Activated naive CD4-positive, alpha-beta T cell treated with anti-CD3 and anti-CD28 coated beads for 36 hours (primary cell): ENCODE data around the gene CDC27. TPM values are rescaled to one million over a fixed set of nuclear protein-coding genes. Genes with fewer than 3 reads are reported as not detected.

ENCODE experiments used
- CTCF ChIA-PET: fragments of 350-600 bp; sonication (Branson Sonifier 250); formaldehyde crosslinking; loops from one replicate; lab custom pipeline; 2021; ENCODE audit warnings: antibody characterized with exemption; lab: Charles Lee
- DNase-seq: peaks from one replicate; pipeline ENCODE4 v3.0.0-alpha.2; 2020
- H3K27ac Mint-ChIP-seq: one replicate; pipeline ENCODE4 v1.8.0; 2021; ENCODE audit warnings: mild to moderate bottlenecking, mixed read lengths
- H3K27me3 Mint-ChIP-seq: one replicate; pipeline ENCODE4 v1.8.0; 2021; ENCODE audit warnings: low read depth, mixed read lengths
- H3K36me3 Mint-ChIP-seq: one replicate; pipeline ENCODE4 v1.8.0; 2021; ENCODE audit warnings: low read depth, mixed read lengths
- H3K4me1 Mint-ChIP-seq: one replicate; pipeline ENCODE4 v1.8.0; 2021; ENCODE audit warnings: low read depth, mixed read lengths
- H3K4me3 Mint-ChIP-seq: one replicate; pipeline ENCODE4 v1.8.0; 2021; ENCODE audit warnings: mild to moderate bottlenecking, moderate library complexity, mixed read lengths
- H3K9me3 Mint-ChIP-seq: one replicate; pipeline ENCODE4 v1.8.0; 2021; ENCODE audit warnings: mixed read lengths
- intact Hi-C: fragments of 100-400 bp; cut with micrococcal nuclease; formaldehyde crosslinking; loops from one replicate; pipeline ENCODE4 v1.15.1; 2023
- total RNA-seq, 2 experiments: library from RNA; stranded (reverse); gene quantifications; one replicate each; pipeline ENCODE4 v1.2.3, GENCODE V29; 2021

The CDC27 gene
- total RNA-seq, 2 experiments from 2014 or later = 105 to 117 TPM

- H3K27me3 Mint-ChIP-seq = no peaks in the 10 kb centered on the region
- H3K27ac Mint-ChIP-seq = peak overlapping the region; percentile 78
- CTCF ChIA-PET = interaction anchor here (1.3 to 1.8 kb wide), 2 partner anchors 16 to 32 kb away, joined by 3 to 5 read pairs; no protein-coding TSS in a partner anchor
- peak overlapping the region; percentile 51 for H3K4me3 Mint-ChIP-seq
- H3K4me1 Mint-ChIP-seq = peaks cover 49% of the 10 kb centered on the region
- peak; percentile 38 for DNase-seq
- intact Hi-C loops = loop anchor here (1.0 to 10.0 kb wide), 4 partner anchors 12 to 520 kb away; partner anchors contain the start of gene CDC27
- no peaks in the 10 kb centered on the region for H3K36me3 Mint-ChIP-seq
- no peaks in the 10 kb centered on the region for H3K9me3 Mint-ChIP-seq
These were observed 15.8 kb upstream of the CDC27 start for GRCh38 chr17:47204722-47205418.

GRCh38 chr17:47203984-47204721 is 15.1 kb upstream of the CDC27 start:
- CTCF ChIA-PET = interaction anchor here (0.6 to 1.0 kb wide), 3 partner anchors 8 to 308 kb away, joined by 3 read pairs; no protein-coding TSS in a partner anchor
- peak overlapping the region; percentile 78 for H3K27ac Mint-ChIP-seq
- peak; percentile 82 for DNase-seq
- intact Hi-C loops = loop anchor here (1.0 to 10.0 kb wide), 4 partner anchors 13 to 521 kb away; partner anchors contain the start of gene CDC27
- H3K9me3 Mint-ChIP-seq = no peaks in the 10 kb centered on the region
- no peaks in the 10 kb centered on the region for H3K36me3 Mint-ChIP-seq
- no peak overlapping the region for H3K4me3 Mint-ChIP-seq
- H3K27me3 Mint-ChIP-seq = no peaks in the 10 kb centered on the region
- peaks cover 51% of the 10 kb centered on the region for H3K4me1 Mint-ChIP-seq

GRCh38 chr17:47201166-47201565 is 12.1 kb upstream of the CDC27 start:
- CTCF ChIA-PET = interaction anchor here (1.2 kb wide), 1 partner anchor 12 kb away, joined by 3 read pairs; the partner anchor contains the start of gene CDC27
- H3K27ac Mint-ChIP-seq = no peak overlapping the region
- no peak overlapping the region for H3K4me3 Mint-ChIP-seq
- no peaks in the 10 kb centered on the region for H3K27me3 Mint-ChIP-seq
- H3K36me3 Mint-ChIP-seq = no peaks in the 10 kb centered on the region
- peaks cover 39% of the 10 kb centered on the region for H3K4me1 Mint-ChIP-seq
- intact Hi-C loops = loop anchor here (10.0 kb wide), 1 partner anchor 524 kb away; no protein-coding TSS in a partner anchor
- DNase-seq = no peak
- H3K9me3 Mint-ChIP-seq = no peaks in the 10 kb centered on the region

GRCh38 chr17:47200325-47200664 is 11.2 kb upstream of the CDC27 start:
- Mint-ChIP-seq H3K36me3 (no peaks in the 10 kb centered on the region), H3K27me3 (no peaks in the 10 kb centered on the region), H3K4me1 (peaks cover 30% of the 10 kb centered on the region), H3K27ac (no peak overlapping the region), H3K4me3 (no peak overlapping the region), H3K9me3 (no peaks in the 10 kb centered on the region)
- CTCF ChIA-PET = interaction anchor here (0.6 to 1.2 kb wide), 3 partner anchors 9 to 28 kb away, joined by 3 read pairs; partner anchors contain the start of gene CDC27
- DNase-seq = no peak
- intact Hi-C loops = loop anchor here (10.0 kb wide), 1 partner anchor 525 kb away; no protein-coding TSS in a partner anchor

- Mint-ChIP-seq H3K4me1 (peaks cover 25% of the 10 kb centered on the region), H3K36me3 (no peaks in the 10 kb centered on the region), H3K9me3 (no peaks in the 10 kb centered on the region), H3K4me3 (no peak overlapping the region), H3K27me3 (no peaks in the 10 kb centered on the region), H3K27ac (no peak overlapping the region)
- CTCF ChIA-PET = interaction anchor here (0.6 to 0.9 kb wide), 3 partner anchors 9 to 219 kb away, joined by 3 read pairs; no protein-coding TSS in a partner anchor
- intact Hi-C loops = loop anchor here (10.0 kb wide), 1 partner anchor 525 kb away; no protein-coding TSS in a partner anchor
- DNase-seq = no peak
These were observed 10.7 kb upstream of the CDC27 start for GRCh38 chr17:47199627-47200324.

GRCh38 chr17:47197821-47198220 is 8.7 kb upstream of the CDC27 start:
- no peak overlapping the region for H3K4me3 Mint-ChIP-seq
- H3K27ac Mint-ChIP-seq = no peak overlapping the region
- H3K36me3 Mint-ChIP-seq = no peaks in the 10 kb centered on the region
- H3K9me3 Mint-ChIP-seq = no peaks in the 10 kb centered on the region
- intact Hi-C loops = no loop called here
- H3K27me3 Mint-ChIP-seq = no peaks in the 10 kb centered on the region
- CTCF ChIA-PET = no interaction called here
- no peak for DNase-seq
- peaks cover 11% of the 10 kb centered on the region for H3K4me1 Mint-ChIP-seq

GRCh38 chr17:47193931-47194511 is 4.9 kb upstream of the CDC27 start:
- CTCF ChIA-PET = no interaction called here
- no peaks in the 10 kb centered on the region for H3K27me3 Mint-ChIP-seq
- intact Hi-C loops = no loop called here
- no peak overlapping the region for H3K27ac Mint-ChIP-seq
- H3K4me3 Mint-ChIP-seq = no peak overlapping the region
- no peaks in the 10 kb centered on the region for H3K9me3 Mint-ChIP-seq
- peaks cover 11% of the 10 kb centered on the region for H3K4me1 Mint-ChIP-seq
- no peak for DNase-seq
- H3K36me3 Mint-ChIP-seq = no peaks in the 10 kb centered on the region

GRCh38 chr17:47192554-47192953 is 3.5 kb upstream of the CDC27 start:
- H3K4me3 Mint-ChIP-seq = no peak overlapping the region
- H3K4me1 Mint-ChIP-seq = peaks cover 15% of the 10 kb centered on the region
- no peak for DNase-seq
- H3K27me3 Mint-ChIP-seq = no peaks in the 10 kb centered on the region
- H3K27ac Mint-ChIP-seq = no peak overlapping the region
- intact Hi-C loops = no loop called here
- peaks cover 6% of the 10 kb centered on the region for H3K36me3 Mint-ChIP-seq
- no peaks in the 10 kb centered on the region for H3K9me3 Mint-ChIP-seq
- CTCF ChIA-PET = no interaction called here

- no peak overlapping the region for H3K27ac Mint-ChIP-seq
- no peaks in the 10 kb centered on the region for H3K27me3 Mint-ChIP-seq
- CTCF ChIA-PET = interaction anchor here (0.6 to 1.3 kb wide), 3 partner anchors 10 to 38 kb away, joined by 3 to 7 read pairs (median 3); no protein-coding TSS in a partner anchor
- H3K36me3 Mint-ChIP-seq = peaks cover 10% of the 10 kb centered on the region
- peaks cover 26% of the 10 kb centered on the region for H3K4me1 Mint-ChIP-seq
- H3K9me3 Mint-ChIP-seq = no peaks in the 10 kb centered on the region
- intact Hi-C loops = no loop called here
- H3K4me3 Mint-ChIP-seq = no peak overlapping the region
- DNase-seq = no peak
These were observed 1.7 kb upstream of the CDC27 start for GRCh38 chr17:47190770-47191169.

GRCh38 chr17:47190243-47190642 is 1.1 kb upstream of the CDC27 start:
- CTCF ChIA-PET = interaction anchor here (0.6 to 1.3 kb wide), 2 partner anchors 14 to 38 kb away, joined by 3 to 7 read pairs; no protein-coding TSS in a partner anchor
- Mint-ChIP-seq H3K36me3 (peaks cover 10% of the 10 kb centered on the region), H3K9me3 (no peaks in the 10 kb centered on the region), H3K4me1 (peaks cover 26% of the 10 kb centered on the region), H3K27ac (no peak overlapping the region), H3K4me3 (peak overlapping the region; percentile 84), H3K27me3 (no peaks in the 10 kb centered on the region)
- intact Hi-C loops = no loop called here
- no peak for DNase-seq

- H3K36me3 Mint-ChIP-seq = peaks cover 10% of the 10 kb centered on the region
- H3K4me1 Mint-ChIP-seq = peaks cover 27% of the 10 kb centered on the region
- H3K27ac Mint-ChIP-seq = peak overlapping the region; percentile 91
- CTCF ChIA-PET = interaction anchor here (1.3 kb wide), 1 partner anchor 14 kb away, joined by 3 read pairs; no protein-coding TSS in a partner anchor
- intact Hi-C loops = loop anchor here (1.0 to 10.0 kb wide), 4 partner anchors 15 to 265 kb away; partner anchors contain the start of gene GOSR2
- H3K4me3 Mint-ChIP-seq = peak overlapping the region; percentile 84
- no peak for DNase-seq
- no peaks in the 10 kb centered on the region for H3K9me3 Mint-ChIP-seq
- no peaks in the 10 kb centered on the region for H3K27me3 Mint-ChIP-seq
These were observed 690 bp upstream of the CDC27 start for GRCh38 chr17:47189732-47190237.
